GM18507 (cell line): ENCODE data around the gene BLTP2.

Experiments
- DNase-seq: peaks from one replicate; pipeline ENCODE4 v3.0.0; 2011; ENCODE audit warnings: low read depth; ENCODE audit not compliant: insufficient read length; ENCODE audit errors: extremely low spot score
- FAIRE-seq: peaks from 2 replicates; lab custom pipeline; 2011; peaks lifted over from hg19 to GRCh38; lab: Jason Lieb, UNC

Gene BLTP2

GRCh38 chr17:28655160-28655559 is 10.2 kb upstream of the BLTP2 start:
- FAIRE-seq = no peak
- no peak for DNase-seq

GRCh38 chr17:28648698-28649097 is 3.7 kb upstream of the BLTP2 start:
- DNase-seq (no peak), FAIRE-seq (no peak)

GRCh38 chr17:28646039-28646754 is 1.2 kb upstream of the BLTP2 start:
- no peak for DNase-seq
- no peak for FAIRE-seq

- DNase-seq (no peak), FAIRE-seq (no peak)
Observed at GRCh38 chr17:28645576-28645939, 600 bp upstream of the BLTP2 start.

GRCh38 chr17:28643983-28644786 is 773 bp downstream of the BLTP2 start:
- DNase-seq (no peak), FAIRE-seq (peak; percentile 80)

GRCh38 chr17:28641579-28641978 is 3.4 kb downstream of the BLTP2 start:
- FAIRE-seq (no peak), DNase-seq (no peak)

- no peak for DNase-seq
- FAIRE-seq = no peak
Observed at GRCh38 chr17:28635506-28635905, 9.5 kb downstream of the BLTP2 start.

- FAIRE-seq (no peak), DNase-seq (no peak)
Observed at GRCh38 chr17:28634206-28634865, 10.6 kb downstream of the BLTP2 start.

- no peak for FAIRE-seq
- DNase-seq = no peak
Observed at GRCh38 chr17:28626818-28627217, 18.1 kb downstream of the BLTP2 start.

GRCh38 chr17:28624148-28624547 is 20.8 kb downstream of the BLTP2 start:
- DNase-seq = no peak
- no peak for FAIRE-seq

- no peak for FAIRE-seq
- no peak for DNase-seq
Observed at GRCh38 chr17:28623696-28624095, 21.3 kb downstream of the BLTP2 start.

GRCh38 chr17:28622186-28622585 is 22.8 kb downstream of the BLTP2 start:
- no peak for DNase-seq
- FAIRE-seq = no peak

- FAIRE-seq (no peak), DNase-seq (no peak)
Observed at GRCh38 chr17:28620010-28620409, 24.9 kb downstream of the BLTP2 start.

GRCh38 chr17:28618464-28618863 is 26.5 kb downstream of the BLTP2 start:
- FAIRE-seq (no peak), DNase-seq (no peak)

- no peak for DNase-seq
- no peak for FAIRE-seq
Observed at GRCh38 chr17:28616281-28616680, 28.7 kb downstream of the BLTP2 start.

GRCh38 chr17:28615260-28615940 is 29.6 kb downstream of the BLTP2 start:
- DNase-seq = no peak

GRCh38 chr17:28613931-28614381 is 31.0 kb downstream of the BLTP2 start, which contains the start of gene RSKR:
Gene RSKR (minus strand): TSS chr17:28614185. CDS start chr17:28614161, 24 bp downstream.
- DNase-seq = no peak
- no peak for FAIRE-seq

More at GRCh38 chr17:28615260-28615940, 29.6 kb downstream of the BLTP2 start:
- no peak for FAIRE-seq

- no peak for DNase-seq
Observed at GRCh38 chr17:28612936-28613872, 31.8 kb downstream of the BLTP2 start.

GRCh38 chr17:28612531-28612930 is 32.4 kb downstream of the BLTP2 start:
- DNase-seq = no peak
- no peak for FAIRE-seq

More at GRCh38 chr17:28612936-28613872, 31.8 kb downstream of the BLTP2 start:
- FAIRE-seq = no peak
